PC-9 (cell line): Measurements from ENCODE around the gene GALNT1. TPM values are rescaled to one million over a fixed set of nuclear protein-coding genes. Genes with fewer than 3 reads are reported as not detected.

Source experiments
- BruUV-seq: library from RNA; stranded (reverse); fragments of 400-500 nt; replicated peaks from 2 replicates; lab custom pipeline; 2021; lab: Mats Ljungman, UMichigan
- CTCF ChIA-PET: fragments of 300-600 bp; sonication (Branson Sonifier 250); formaldehyde crosslinking; loops from one replicate; lab custom pipeline; 2022; ENCODE audit warnings: antibody characterized with exemption; lab: Charles Lee
- POLR2A ChIA-PET: fragments of 300-600 bp; sonication (Branson Sonifier 250); formaldehyde crosslinking; loops from one replicate; lab custom pipeline; 2022; ENCODE audit warnings: antibody characterized with exemption; ENCODE audit not compliant: unreplicated experiment; lab: Charles Lee
- DNase-seq, 2 experiments: peaks; one replicate each; pipeline versions ENCODE4 v3.0.0 to v3.0.0-alpha.2; 2015 to 2022; ENCODE audit warnings: mixed read lengths in 1 of 2
- H2AFZ ChIP-seq: fragments of 200-600 bp; sonication (generic); 2 replicates; pipeline ENCODE4 v1.8.1; 2017; ENCODE audit warnings: antibody characterized with exemption
- H3F3A ChIP-seq: fragments of 200-600 bp; sonication (generic); 2 replicates; pipeline ENCODE4 v1.8.1; 2017; ENCODE audit warnings: antibody characterized with exemption, mild to moderate bottlenecking, low read depth; ENCODE audit not compliant: insufficient read depth
- H3K27ac ChIP-seq: fragments of 200-600 bp; sonication (generic); 2 replicates; pipeline ENCODE4 v1.6.1; 2016; ENCODE audit warnings: mixed run types
- H3K27me3 ChIP-seq: fragments of 200-600 bp; sonication (generic); 2 replicates; pipeline ENCODE4 v1.6.1; 2016; ENCODE audit warnings: low read depth, mixed run types; ENCODE audit not compliant: insufficient read depth
- H3K36me3 ChIP-seq: fragments of 200-600 bp; sonication (generic); 2 replicates; pipeline ENCODE4 v1.6.1; 2016; ENCODE audit warnings: low read depth, mixed run types
- H3K4me1 ChIP-seq: fragments of 200-600 bp; sonication (generic); replicated peaks from 2 replicates; pipeline ENCODE4 v1.6.1; 2016; ENCODE audit warnings: mixed run types; ENCODE audit not compliant: insufficient read depth
- H3K4me2 ChIP-seq: fragments of 200-600 bp; sonication (generic); 2 replicates; pipeline ENCODE4 v1.6.1; 2017; ENCODE audit warnings: mixed run types
- H3K4me3 ChIP-seq: fragments of 200-600 bp; sonication (generic); 2 replicates; pipeline ENCODE4 v1.6.1; 2016; ENCODE audit warnings: mixed run types
- H3K79me2 ChIP-seq: fragments of 200-600 bp; sonication (generic); 2 replicates; pipeline ENCODE4 v1.6.1; 2017; ENCODE audit warnings: low read depth, mixed run types
- H3K9me2 ChIP-seq: fragments of 200-600 bp; sonication (generic); 2 replicates; pipeline ENCODE4 v1.8.1; 2017; ENCODE audit warnings: mild to moderate bottlenecking; ENCODE audit not compliant: insufficient read depth
- H3K9me3 ChIP-seq: fragments of 200-600 bp; sonication (generic); 2 replicates; pipeline ENCODE4 v1.8.1; 2016; ENCODE audit warnings: low read depth; ENCODE audit not compliant: insufficient read depth
- H4K20me1 ChIP-seq: fragments of 200-600 bp; sonication (generic); 2 replicates; pipeline ENCODE4 v1.8.1; 2017; ENCODE audit not compliant: insufficient read depth
- EZH2 ChIP-seq: fragments of 200-600 bp; sonication (generic); IDR thresholded peaks from 2 replicates; pipeline ENCODE4 v1.8.0; 2017; ENCODE audit warnings: antibody characterized with exemption, low read depth
- intact Hi-C: fragments of 100-400 bp; cut with micrococcal nuclease; formaldehyde crosslinking; loops from one replicate; pipeline ENCODE4 v1.10.0; 2022; ENCODE audit not compliant: unreplicated experiment
- total RNA-seq: library from RNA; stranded (reverse); gene quantifications from 2 replicates; pipeline ENCODE4 v1.2.3, GENCODE V29; 2021
- TF ChIP-seq, protein P1 (sequence below): fragments of 200-600 bp; sonication (generic); conservative IDR thresholded peaks from 2 replicates; pipeline ENCODE4 v1.6.1; 2017; ENCODE audit warnings: mixed run types, antibody characterized with exemption, mild to moderate bottlenecking, moderate library complexity

The GALNT1 gene
- total RNA-seq, 1 experiment from 2014 or later, result 88.9 TPM

- Histone ChIP-seq H3K9me2 (no peaks in the 10 kb centered on the region), H3K79me2 (no peaks in the 10 kb centered on the region), H3F3A (no peaks in the 10 kb centered on the region), H3K4me2 (peak overlapping the region; percentile 10; the same call in 1 of the 2 replicates), H4K20me1 (no peaks in the 10 kb centered on the region), H3K27ac (no peak overlapping the region), H3K27me3 (no peaks in the 10 kb centered on the region), H3K9me3 (no peaks in the 10 kb centered on the region), H2AFZ (no peak overlapping the region), H3K4me1 (no peaks in the 10 kb centered on the region), H3K4me3 (no peak overlapping the region), H3K36me3 (no peaks in the 10 kb centered on the region)
- no peak for TF ChIP-seq EZH2
- TF ChIP-seq, protein P1, sequence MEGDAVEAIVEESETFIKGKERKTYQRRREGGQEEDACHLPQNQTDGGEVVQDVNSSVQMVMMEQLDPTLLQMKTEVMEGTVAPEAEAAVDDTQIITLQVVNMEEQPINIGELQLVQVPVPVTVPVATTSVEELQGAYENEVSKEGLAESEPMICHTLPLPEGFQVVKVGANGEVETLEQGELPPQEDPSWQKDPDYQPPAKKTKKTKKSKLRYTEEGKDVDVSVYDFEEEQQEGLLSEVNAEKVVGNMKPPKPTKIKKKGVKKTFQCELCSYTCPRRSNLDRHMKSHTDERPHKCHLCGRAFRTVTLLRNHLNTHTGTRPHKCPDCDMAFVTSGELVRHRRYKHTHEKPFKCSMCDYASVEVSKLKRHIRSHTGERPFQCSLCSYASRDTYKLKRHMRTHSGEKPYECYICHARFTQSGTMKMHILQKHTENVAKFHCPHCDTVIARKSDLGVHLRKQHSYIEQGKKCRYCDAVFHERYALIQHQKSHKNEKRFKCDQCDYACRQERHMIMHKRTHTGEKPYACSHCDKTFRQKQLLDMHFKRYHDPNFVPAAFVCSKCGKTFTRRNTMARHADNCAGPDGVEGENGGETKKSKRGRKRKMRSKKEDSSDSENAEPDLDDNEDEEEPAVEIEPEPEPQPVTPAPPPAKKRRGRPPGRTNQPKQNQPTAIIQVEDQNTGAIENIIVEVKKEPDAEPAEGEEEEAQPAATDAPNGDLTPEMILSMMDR, result no peak
- POLR2A ChIA-PET, result no interaction called here
- intact Hi-C loops, result no loop called here
- DNase-seq, result no peak
- CTCF ChIA-PET, result no interaction called here
- no TSS peak for BruUV-seq
These were observed 149.3 kb downstream of the GALNT1 start for GRCh38 chr18:35730691-35731370.

DNA sequence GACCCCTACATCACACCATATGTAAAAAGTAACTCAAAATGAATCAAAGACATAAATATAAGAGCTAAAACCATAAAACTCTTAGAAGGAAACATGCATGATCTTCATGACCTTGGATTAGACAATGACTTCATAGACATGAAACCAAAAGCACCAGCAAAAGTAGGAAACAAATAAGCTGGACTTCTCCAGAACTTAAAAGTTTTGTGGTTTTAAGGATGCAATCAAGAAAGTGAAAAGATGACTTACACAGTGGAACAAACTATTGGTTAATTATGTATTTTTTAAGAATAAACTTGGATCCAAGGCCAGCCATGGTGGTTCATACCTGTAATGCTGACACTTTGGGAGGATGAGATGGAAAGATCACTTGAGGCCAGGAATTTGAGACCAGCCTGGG is 150.2 kb downstream of the GALNT1 start:
- no TSS peak for BruUV-seq

GRCh38 chr18:35732162-35732561 is 150.6 kb downstream of the GALNT1 start:
- Histone ChIP-seq H3K27ac (no peak overlapping the region), H3K36me3 (no peaks in the 10 kb centered on the region), H3K9me2 (no peaks in the 10 kb centered on the region), H3F3A (no peaks in the 10 kb centered on the region), H4K20me1 (no peaks in the 10 kb centered on the region), H3K4me3 (no peak overlapping the region), H3K4me2 (no peak overlapping the region), H3K79me2 (no peaks in the 10 kb centered on the region), H3K4me1 (no peaks in the 10 kb centered on the region), H2AFZ (no peak overlapping the region), H3K9me3 (no peaks in the 10 kb centered on the region), H3K27me3 (no peaks in the 10 kb centered on the region)
- no TSS peak for BruUV-seq
- intact Hi-C loops, result no loop called here
- TF ChIP-seq, protein P1, result no peak
- no peak for TF ChIP-seq EZH2
- no peak for DNase-seq
- CTCF ChIA-PET, result no interaction called here
- POLR2A ChIA-PET, result no interaction called here

More for the DNA sequence above, 150.2 kb downstream of the GALNT1 start:
- Histone ChIP-seq H3K4me1 (no peaks in the 10 kb centered on the region), H3K27me3 (no peaks in the 10 kb centered on the region), H3K4me2 (no peak overlapping the region), H3K9me2 (no peaks in the 10 kb centered on the region), H3K36me3 (no peaks in the 10 kb centered on the region), H4K20me1 (no peaks in the 10 kb centered on the region), H2AFZ (no peak overlapping the region), H3K9me3 (no peaks in the 10 kb centered on the region), H3K27ac (no peak overlapping the region), H3K79me2 (no peaks in the 10 kb centered on the region), H3F3A (no peaks in the 10 kb centered on the region), H3K4me3 (no peak overlapping the region)
- CTCF ChIA-PET, result no interaction called here
- intact Hi-C loops, result no loop called here
- POLR2A ChIA-PET, result no interaction called here
- DNase-seq, result no peak
- TF ChIP-seq, protein P1, result no peak
- TF ChIP-seq EZH2, result no peak
